Right renal pelvis (tissue), 4 donors: ENCODE data around the gene SCG5. TPM values are rescaled to one million over a fixed set of nuclear protein-coding genes. Genes with fewer than 3 reads are reported as not detected.

ENCODE experiments used
- DNase-seq, 4 donors: peaks; one replicate each; pipeline ENCODE4 v3.0.0-alpha.2; 2013; ENCODE audit warnings: low read depth in 4 of 4, low spot score in 3 of 4, missing footprints in 1 of 4
- polyA plus RNA-seq, 4 donors: library from polyadenylated mRNA; unstranded; fragments of 120-200 nt; gene quantifications; one replicate each; pipeline ENCODE4 v1.2.1, GENCODE V29; 2013; ENCODE audit not compliant: insufficient read length in 4 of 4

SCG5 gene
- polyA plus RNA-seq, 4 donors, result 16.3 to 23.5 (median 21.2) TPM

DNA sequence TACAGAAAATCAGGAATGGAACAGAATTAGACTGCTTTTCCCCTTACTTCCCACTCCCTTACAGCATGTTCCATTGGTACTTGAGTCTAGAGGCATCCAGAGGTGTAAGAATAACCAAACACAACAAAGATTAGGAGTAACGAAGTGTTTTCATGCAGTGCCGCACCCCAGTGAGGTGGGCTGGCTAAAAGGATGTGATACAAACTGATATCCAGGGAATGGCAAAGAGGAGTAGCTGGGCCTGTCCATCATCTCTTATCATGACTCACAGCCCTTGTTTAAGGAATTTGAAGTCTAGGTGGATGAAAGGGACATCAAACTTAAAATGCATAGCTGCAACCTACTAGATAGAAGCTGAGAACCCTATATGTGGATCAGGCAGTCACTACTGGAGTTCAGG lies 16.4 kb downstream of the SCG5 start:
- DNase-seq, result no peak

DNA sequence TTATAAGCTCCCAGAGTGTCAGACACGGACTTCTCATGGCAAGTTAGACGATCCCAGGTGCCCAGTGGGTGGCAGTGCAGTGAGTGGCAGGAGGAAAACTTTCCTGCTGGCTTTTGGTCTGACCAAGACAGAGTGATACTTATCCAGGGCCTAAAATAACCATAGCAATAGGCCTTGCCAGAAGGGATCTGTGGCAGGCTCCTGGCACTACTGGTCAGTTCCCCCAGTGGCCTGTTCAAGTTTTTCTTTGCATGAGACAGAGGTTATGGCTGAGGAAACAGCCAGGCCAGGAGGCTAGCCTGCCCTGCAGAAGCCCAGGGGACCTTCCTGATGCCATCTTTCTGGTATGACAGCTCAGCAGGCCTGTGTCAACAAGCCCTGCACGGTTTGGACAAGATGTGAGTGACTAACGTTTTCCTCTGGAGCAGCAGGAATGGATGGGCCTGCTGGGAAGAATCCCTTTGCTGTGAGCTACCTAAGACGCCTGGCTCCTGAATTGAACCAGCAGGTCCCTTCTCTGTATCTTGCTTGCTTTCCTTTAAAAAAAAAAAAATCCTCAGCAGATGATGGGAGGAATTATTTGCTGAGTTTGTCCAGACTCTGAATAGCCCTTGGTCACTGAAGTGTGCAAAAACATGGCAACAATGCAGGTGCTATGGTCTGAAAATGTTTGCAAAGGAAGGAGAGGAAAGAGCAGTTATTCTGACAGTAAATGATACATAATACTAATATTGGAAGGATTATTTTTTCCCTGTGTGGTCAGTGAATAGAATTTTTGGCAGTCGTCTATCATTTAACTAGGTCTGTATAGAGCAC lies 18.0 kb downstream of the SCG5 start:
- no peak for DNase-seq

- no peak for DNase-seq
These were observed 22.2 kb downstream of the SCG5 start for GRCh38 chr15:32663671-32664070.

DNA sequence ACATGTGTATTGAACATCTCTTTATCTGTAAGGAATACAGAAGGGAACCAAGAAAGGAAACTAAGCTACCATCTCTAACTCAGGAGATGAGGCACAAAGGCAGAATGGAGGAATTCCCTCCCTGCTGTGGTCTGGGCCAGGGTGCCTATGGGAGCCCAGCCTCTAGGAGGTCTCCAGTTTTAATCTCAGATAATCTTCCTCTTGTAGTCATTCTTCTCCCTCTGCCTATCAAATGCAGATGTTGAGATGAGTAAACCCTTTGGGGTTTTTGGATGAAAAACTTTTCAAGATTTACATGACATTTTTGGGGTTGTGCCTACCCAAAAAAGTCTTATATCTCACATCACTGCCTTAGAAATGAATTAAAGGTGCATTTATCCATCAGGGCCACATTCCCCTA lies 23.3 kb downstream of the SCG5 start:
- no peak for DNase-seq

- no peak for DNase-seq
These were observed 25.8 kb downstream of the SCG5 start for GRCh38 chr15:32667321-32667720.

GRCh38 chr15:32668942-32669341 lies 27.4 kb downstream of the SCG5 start:
- DNase-seq, result no peak

- DNase-seq, result no peak
These were observed 28.5 kb downstream of the SCG5 start for GRCh38 chr15:32669896-32670611.

- no peak for DNase-seq
These were observed 29.1 kb downstream of the SCG5 start for GRCh38 chr15:32670623-32671022.

DNA sequence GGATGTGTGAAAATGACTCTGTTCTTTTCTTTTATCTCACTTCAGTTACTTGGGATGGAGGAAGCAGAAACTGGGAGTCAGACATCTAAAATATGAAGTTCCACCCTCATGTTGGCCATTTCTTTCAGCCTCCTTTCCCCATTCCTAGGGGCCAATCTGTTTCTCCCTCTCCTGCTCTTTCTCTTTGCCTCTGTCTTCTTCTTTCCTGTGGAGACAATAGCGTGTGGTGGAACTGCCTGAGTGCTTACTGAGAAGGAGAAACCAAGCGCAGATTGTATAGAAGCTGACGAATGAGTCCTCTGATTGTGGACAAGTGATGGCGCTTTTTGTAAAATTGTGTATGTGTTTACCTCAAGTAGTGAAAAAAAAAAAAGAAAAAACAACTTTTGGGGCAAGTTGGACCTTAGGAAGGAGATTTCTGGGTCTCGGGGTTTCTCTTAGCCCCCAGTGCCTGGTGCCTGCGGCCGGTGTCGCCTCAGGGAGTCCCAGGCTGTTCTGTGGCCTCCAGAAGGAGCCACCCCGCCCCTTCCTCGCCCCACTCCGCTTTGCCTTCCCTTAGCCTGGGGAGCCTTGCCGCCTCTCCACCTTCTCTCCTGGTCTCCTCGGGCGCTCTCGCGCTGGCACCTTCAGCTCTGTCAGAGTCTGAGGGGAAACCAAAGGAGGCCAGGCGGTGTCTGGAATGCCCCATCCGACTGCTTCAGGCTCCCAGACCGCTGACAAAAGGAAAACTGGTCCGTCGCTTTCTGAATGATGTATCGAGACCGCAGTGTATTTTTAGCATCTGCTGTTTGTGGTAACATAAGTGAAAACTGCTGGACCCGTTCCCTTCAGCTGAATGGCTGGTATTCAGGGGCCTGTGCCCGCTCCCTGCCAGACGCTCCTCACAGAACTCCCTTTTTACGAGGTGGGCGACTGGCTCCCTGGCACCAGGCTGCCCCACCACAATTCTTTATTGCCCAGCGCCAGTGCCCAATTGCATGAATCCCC lies 30.1 kb downstream of the SCG5 start:
- no peak for DNase-seq

- DNase-seq, result no peak
These were observed 33.2 kb downstream of the SCG5 start for GRCh38 chr15:32674681-32675080.

DNA sequence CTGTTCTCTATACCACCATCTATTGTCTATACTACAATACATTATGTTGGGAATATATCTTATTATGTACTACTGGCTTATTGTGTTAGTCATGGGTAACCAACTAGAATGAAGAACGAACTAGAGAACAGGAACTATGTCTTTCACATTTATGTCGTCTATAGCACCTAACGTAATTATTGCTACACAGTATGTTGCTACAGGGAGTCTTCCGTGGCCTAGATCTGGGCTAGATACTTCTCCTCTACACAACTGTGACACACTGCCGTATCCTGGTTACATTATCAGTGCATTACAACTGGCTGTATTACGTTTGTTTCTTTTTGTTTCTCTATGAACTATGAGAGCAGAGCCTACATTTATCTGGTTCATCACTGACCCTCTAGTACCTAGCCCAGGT lies 34.0 kb downstream of the SCG5 start:
- DNase-seq, result no peak

DNA sequence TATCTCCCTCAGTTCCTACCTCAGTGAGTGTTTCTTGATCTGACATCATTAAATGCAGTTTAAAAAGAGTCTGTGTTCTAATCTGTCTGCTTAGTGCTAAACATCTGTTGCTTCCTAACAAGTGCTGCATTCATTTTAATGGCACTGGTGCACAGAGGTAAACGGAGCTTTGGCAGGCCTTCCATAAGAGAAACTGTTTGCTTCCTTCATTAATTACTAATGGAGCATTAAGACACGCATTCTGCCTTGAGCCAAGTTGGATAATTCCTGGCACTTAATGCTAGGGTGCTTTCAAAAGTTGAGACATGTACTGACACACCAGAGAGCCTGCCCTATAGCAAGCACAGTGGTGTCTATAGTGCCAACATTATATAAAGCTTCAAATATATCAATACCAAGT lies 34.7 kb downstream of the SCG5 start:
- DNase-seq, result no peak

DNA sequence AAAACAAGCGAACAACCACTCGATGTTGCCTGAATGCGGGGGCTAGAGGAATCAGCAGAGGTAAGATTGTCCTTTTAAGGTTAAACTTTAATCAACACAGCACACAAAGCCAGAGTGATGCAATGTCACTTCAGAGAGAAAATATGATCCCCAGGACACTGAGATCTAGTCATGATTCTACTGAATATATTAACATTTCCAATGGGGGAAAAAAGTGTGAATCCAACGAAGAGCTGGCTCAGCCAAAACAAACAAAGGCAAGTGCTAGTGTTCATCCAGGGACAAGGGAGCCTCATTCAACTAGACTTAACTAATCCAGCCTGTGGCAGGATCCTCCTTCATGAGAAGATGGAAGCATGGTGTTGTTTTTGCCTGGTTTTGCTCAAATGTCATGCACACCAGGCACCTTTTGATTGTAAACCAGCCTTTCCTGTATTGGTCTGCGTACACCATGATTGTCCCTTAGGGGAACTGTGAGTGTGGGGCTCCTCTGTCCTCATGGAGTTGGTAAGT lies 35.8 kb downstream of the SCG5 start:
- no peak for DNase-seq

DNA sequence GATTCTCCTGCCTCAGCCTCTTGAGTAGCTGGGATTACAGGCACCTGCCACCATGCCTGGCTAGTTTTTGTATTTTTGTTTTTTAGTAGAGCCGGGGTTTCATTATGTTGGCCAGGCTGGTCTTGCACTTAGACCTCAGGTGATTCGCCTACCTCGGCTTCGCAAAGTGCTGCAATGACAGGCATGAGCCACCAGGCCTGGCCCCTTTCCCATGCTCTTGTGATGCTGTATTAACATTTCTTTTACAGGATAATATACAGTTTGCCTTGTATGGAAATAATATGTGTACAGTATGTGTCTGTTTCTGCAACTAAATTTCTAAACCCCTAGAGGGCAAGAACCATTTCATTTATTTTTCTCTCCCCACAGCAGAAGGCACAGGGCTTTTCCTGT lies 37.8 kb downstream of the SCG5 start:
- no peak for DNase-seq

GRCh38 chr15:32682569-32682968 lies 41.1 kb downstream of the SCG5 start:
- DNase-seq, result no peak

DNA sequence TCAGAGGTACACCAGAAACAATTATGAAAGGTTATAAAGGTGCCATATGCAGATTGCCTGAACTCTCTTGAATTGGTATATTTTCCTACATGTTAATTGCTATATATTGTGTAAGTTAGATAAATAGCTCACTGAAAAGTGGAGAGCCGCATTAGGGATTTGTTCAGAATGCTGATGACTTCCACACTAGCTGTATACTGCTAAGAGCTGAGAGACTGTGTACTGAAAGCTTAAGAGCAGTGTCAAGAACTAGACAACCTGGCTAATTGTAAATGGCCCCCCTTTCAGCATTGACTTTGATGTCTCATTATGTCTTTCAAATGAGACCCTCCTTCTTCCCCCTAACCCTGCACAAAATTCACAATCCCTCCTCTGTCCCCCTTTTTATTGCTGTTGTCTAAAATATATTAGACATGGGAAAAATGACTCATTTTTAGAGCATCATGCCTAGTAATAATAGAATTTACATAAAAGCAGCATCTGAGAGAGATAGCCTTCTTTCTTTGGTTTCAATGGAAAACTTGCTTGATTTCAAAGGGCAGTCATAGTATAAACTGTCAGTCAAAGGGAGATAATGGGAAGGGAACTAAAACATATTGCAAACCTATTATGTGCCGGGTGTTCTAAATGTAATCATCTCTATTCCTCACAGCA lies 41.6 kb downstream of the SCG5 start:
- DNase-seq, result no peak

DNA sequence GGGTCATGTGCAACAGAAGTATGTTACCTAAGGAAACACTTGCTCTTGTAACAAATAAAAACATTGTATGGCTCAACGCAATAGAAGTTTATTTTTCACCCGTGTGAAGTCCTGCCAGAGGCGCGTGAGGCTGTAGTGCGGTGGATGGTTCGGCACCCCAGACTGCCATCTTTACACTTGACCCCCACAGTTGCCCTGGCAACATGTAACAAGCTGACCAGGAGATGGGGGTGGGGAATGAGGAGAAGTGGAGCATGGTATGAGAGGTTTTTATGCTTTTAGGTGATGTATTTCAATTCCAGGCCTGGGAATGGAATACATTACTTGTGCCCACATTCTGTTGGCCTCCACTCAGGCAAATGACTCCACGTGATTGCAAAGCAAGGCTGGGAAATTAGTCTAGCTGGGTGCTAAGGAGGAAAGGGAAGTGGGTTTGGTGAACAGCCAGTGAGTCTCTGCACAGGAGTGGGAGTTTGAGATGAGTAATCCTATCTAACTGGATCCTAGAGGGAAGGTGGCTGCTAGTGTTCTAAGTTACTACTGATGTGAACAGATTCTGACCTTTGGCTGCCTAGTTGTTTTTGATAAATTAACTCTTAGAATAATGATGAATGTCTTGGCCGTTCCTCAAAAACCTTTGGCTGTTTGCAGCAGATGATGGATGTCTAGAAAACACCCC lies 42.5 kb downstream of the SCG5 start:
- no peak for DNase-seq

GRCh38 chr15:32685576-32685975 lies 44.1 kb downstream of the SCG5 start:
- DNase-seq, result no peak

DNA sequence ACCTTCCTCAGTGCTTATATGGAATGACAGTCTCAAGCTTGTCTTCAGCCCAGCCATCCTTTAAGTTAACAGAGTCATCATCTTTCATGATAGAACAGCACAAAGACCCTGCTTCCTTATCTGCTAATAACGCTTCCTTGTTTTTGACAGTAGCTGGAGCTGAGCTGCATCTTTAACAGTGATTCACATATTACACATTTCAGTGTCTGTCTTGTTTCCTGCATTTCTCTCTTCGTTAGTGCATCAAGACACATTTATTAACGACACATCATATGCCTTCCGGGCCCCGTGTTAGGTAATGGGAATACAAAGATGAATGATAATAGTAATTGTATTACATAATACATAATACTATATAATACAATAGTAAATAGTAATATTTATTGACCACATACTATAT lies 46.0 kb downstream of the SCG5 start:
- DNase-seq, result no peak

- DNase-seq, result no peak
These were observed 46.7 kb downstream of the SCG5 start for GRCh38 chr15:32688151-32688639.
